Hepatocyte (in vitro differentiated cells): ENCODE data around the gene HLA-DPB1.

Experiments
- CTCF ChIP-seq: fragments of 200-600 bp; sonication (generic); IDR thresholded peaks from 2 replicates; pipeline ENCODE4 v1.5.1; 2016; ENCODE audit warnings: antibody characterized with exemption, mild to moderate bottlenecking; ENCODE audit not compliant: poor library complexity
- EZH2 ChIP-seq: fragments of 200-600 bp; sonication (generic); IDR thresholded peaks from 2 replicates; pipeline ENCODE4 v1.6.1; 2016; ENCODE audit warnings: antibody characterized with exemption, mild to moderate bottlenecking, borderline replicate concordance
- EZH2phosphoT487 ChIP-seq: fragments of 200-600 bp; sonication (generic); IDR thresholded peaks from one replicate; pipeline ENCODE4 v1.6.1; 2018; ENCODE audit warnings: antibody characterized with exemption, mild to moderate bottlenecking, low read depth, moderate library complexity; ENCODE audit not compliant: unreplicated experiment, severe bottlenecking

GRCh38 chr6:33079580-33079979 lies 3.8 kb downstream of the HLA-DPB1 start:
- TF ChIP-seq CTCF (no peak), EZH2 (no peak), EZH2phosphoT487 (no peak)
